Measurements from ENCODE around the gene WEE2. TPM values are rescaled to one million over a fixed set of nuclear protein-coding genes. Genes with fewer than 3 reads are reported as not detected.

Gene WEE2
- total RNA-seq, 1 donor from 2014 or later = not detected

- TF ChIP-seq CTCF (IDR thresholded peaks at IDR 0.05; ENCODE audit: insufficient read depth, low read length, severe bottlenecking) = no peak
- Histone ChIP-seq H3K36me3 (ENCODE audit: control insufficient read depth, insufficient read depth, low read length) (peaks cover 8% of the 10 kb centered on the region), H3K27me3 (ENCODE audit: control insufficient read depth, insufficient read depth, low read length) (no peaks in the 10 kb centered on the region), H3K4me3 (ENCODE audit: low read depth, low read length) (no peak overlapping the region)
- FAIRE-seq (no peak), DNase-seq (ENCODE audit: low read depth) (no peak)
Measured at GRCh38 chr7:141665208-141666035, 42.7 kb upstream of the WEE2 start.

DNA sequence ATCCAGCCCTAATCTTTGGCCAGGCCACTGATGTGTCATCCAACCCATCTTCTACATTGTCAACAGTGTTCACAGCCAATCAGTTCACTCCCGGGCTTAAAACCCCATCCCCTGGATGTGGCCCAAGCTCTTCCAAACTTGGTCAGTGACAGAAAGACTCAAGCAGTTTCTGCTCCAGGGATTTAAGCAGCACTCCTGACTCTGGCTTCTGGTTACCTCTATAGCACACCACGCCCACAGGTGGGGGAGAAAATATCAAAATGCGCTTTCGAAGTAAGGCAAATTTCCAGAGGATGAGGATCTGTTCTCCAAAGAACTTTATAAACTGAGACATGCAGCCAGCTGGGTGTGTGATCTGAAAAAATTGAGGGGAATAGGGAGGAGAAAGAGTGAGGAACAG, 42.1 kb upstream of the WEE2 start:
- DNase-seq (ENCODE audit: low read depth) = no peak
- H3K36me3 ChIP-seq (ENCODE audit: control insufficient read depth, insufficient read depth, low read length) = peaks cover 12% of the 10 kb centered on the region
- no peaks in the 10 kb centered on the region for H3K27me3 ChIP-seq (ENCODE audit: control insufficient read depth, insufficient read depth, low read length)
- no peak overlapping the region for H3K4me3 ChIP-seq (ENCODE audit: low read depth, low read length)
- FAIRE-seq = no peak
- TF ChIP-seq CTCF (IDR thresholded peaks at IDR 0.05; ENCODE audit: insufficient read depth, low read length, severe bottlenecking) = no peak

GRCh38 chr7:141668853-141669252, 39.3 kb upstream of the WEE2 start:
- FAIRE-seq (no peak), DNase-seq (ENCODE audit: low read depth) (no peak)
- Histone ChIP-seq H3K4me3 (ENCODE audit: low read depth, low read length) (no peak overlapping the region), H3K27me3 (ENCODE audit: control insufficient read depth, insufficient read depth, low read length) (no peaks in the 10 kb centered on the region), H3K36me3 (ENCODE audit: control insufficient read depth, insufficient read depth, low read length) (peaks cover 11% of the 10 kb centered on the region)
- no peak for TF ChIP-seq CTCF (IDR thresholded peaks at IDR 0.05; ENCODE audit: insufficient read depth, low read length, severe bottlenecking)

- no peak for DNase-seq (ENCODE audit: low read depth)
- Histone ChIP-seq H3K27me3 (ENCODE audit: control insufficient read depth, insufficient read depth, low read length) (no peaks in the 10 kb centered on the region), H3K4me3 (ENCODE audit: low read depth, low read length) (no peak overlapping the region), H3K36me3 (ENCODE audit: control insufficient read depth, insufficient read depth, low read length) (peaks cover 5% of the 10 kb centered on the region)
- no peak for TF ChIP-seq CTCF (IDR thresholded peaks at IDR 0.05; ENCODE audit: insufficient read depth, low read length, severe bottlenecking)
- FAIRE-seq = no peak
Measured at GRCh38 chr7:141671705-141672496, 36.3 kb upstream of the WEE2 start.

GRCh38 chr7:141673346-141673745, 34.8 kb upstream of the WEE2 start:
- no peak for DNase-seq (ENCODE audit: low read depth)
- no peak for TF ChIP-seq CTCF (IDR thresholded peaks at IDR 0.05; ENCODE audit: insufficient read depth, low read length, severe bottlenecking)
- Histone ChIP-seq H3K36me3 (ENCODE audit: control insufficient read depth, insufficient read depth, low read length) (peaks cover 5% of the 10 kb centered on the region), H3K4me3 (ENCODE audit: low read depth, low read length) (no peak overlapping the region), H3K27me3 (ENCODE audit: control insufficient read depth, insufficient read depth, low read length) (no peaks in the 10 kb centered on the region)
- FAIRE-seq = no peak
